Upper lobe of left lung (tissue), 6 donors: Measurements from ENCODE around the gene CITED4. TPM values are rescaled to one million over a fixed set of nuclear protein-coding genes. Genes with fewer than 3 reads are reported as not detected.
A peak's percentile ranks its signal among the peaks of the same experiment; 100 is the strongest.

Experiments
- ATAC-seq, 2 donors: fragments of 200-7000 bp; cut with Tn5 transposase; one replicate each; pipeline ENCODE4 v1.9.1; 2022; ENCODE audit warnings: mild to moderate bottlenecking in 2 of 2, moderate library complexity in 2 of 2; ENCODE audit not compliant: low FRiP score in 2 of 2
- DNase-seq, 2 donors: peaks; one replicate each; pipeline ENCODE4 v3.0.0-alpha.2; 2019 to 2020
- H3K27ac ChIP-seq, 4 donors: fragments of 200-600 bp; sonication (generic); one replicate each; pipeline ENCODE4 v1.5.1; 2016 to 2019
- H3K27me3 ChIP-seq, 4 donors: fragments of 200-600 bp; sonication (generic); one replicate each; pipeline ENCODE4 v1.5.1; 2017 to 2019
- H3K36me3 ChIP-seq, 4 donors: fragments of 200-600 bp; sonication (generic); one replicate each; pipeline ENCODE4 v1.5.1; 2016 to 2019
- H3K4me1 ChIP-seq, 4 donors: fragments of 200-600 bp; sonication (generic); one replicate each; pipeline ENCODE4 v1.5.1; 2018 to 2019
- H3K4me3 ChIP-seq, 4 donors: fragments of 200-600 bp; sonication (generic); one replicate each; pipeline ENCODE4 v1.5.1; 2017 to 2019; ENCODE audit warnings: mild to moderate bottlenecking in 2 of 4, moderate library complexity in 1 of 4
- H3K9me3 ChIP-seq, 4 donors: fragments of 200-600 bp; sonication (generic); one replicate each; pipeline ENCODE4 v1.5.1; 2018 to 2019
- CTCF ChIP-seq, 6 experiments: fragments of 450-650 bp in 4 of 6; fragments of 200-600 bp in 2 of 6; sonication (generic) in 2 of 6; IDR thresholded peaks; one replicate each; pipeline ENCODE4 v1.5.1; 2016 to 2019; ENCODE audit warnings: antibody characterized with exemption in 6 of 6
- EP300 ChIP-seq, 4 donors: sonication (generic); formaldehyde crosslinking; IDR thresholded peaks; one replicate each; pipeline ENCODE4 v1.5.1; 2017; ENCODE audit warnings: antibody characterized with exemption in 4 of 4, control low read depth in 2 of 4
- POLR2A ChIP-seq, 4 donors: fragments of 450-650 bp; IDR thresholded peaks; one replicate each; pipeline ENCODE4 v1.5.1; 2016 to 2017; ENCODE audit warnings: antibody characterized with exemption in 4 of 4, mild to moderate bottlenecking in 2 of 4
- POLR2AphosphoS5 ChIP-seq, 2 donors: sonication (generic); formaldehyde crosslinking; IDR thresholded peaks; one replicate each; pipeline ENCODE4 v1.5.1; 2017; ENCODE audit warnings: antibody characterized with exemption in 2 of 2
- WGBS, 2 donors: methylation state at CpG; one replicate each; pipeline ENCODE4 v1.1.5; 2017 to 2018; 5-methylcytosine and 5-hydroxymethylcytosine counted together
- total RNA-seq, 6 donors: library from RNA; depleted of rRNA in 4 of 6; stranded (reverse); fragments of >200 nt in 4 of 6; gene quantifications; one replicate each; pipeline versions ENCODE4 v1.1.0 to v1.2.1, GENCODE V29; 2016 to 2021
- donor health status: DM: no; HTN: no; CAD: no; lungs with moderate emphysema.
- donor health status: DM: no; HTN: yes; CAD: no; lungs with severe emphysema.

The CITED4 gene
- total RNA-seq, 6 donors from 2014 or later: 8.4 to 36.5 (median 19.8) TPM

- DNase-seq (no peak), ATAC-seq (no peak)
- no peaks in the 10 kb centered on the region for H3K4me1 ChIP-seq
- WGBS, 2 donors: 42 to 52% methylated on average over 6 of the region's 6 CpGs
- TF ChIP-seq POLR2AphosphoS5 (IDR thresholded peaks at IDR 0.05): no peak
- TF ChIP-seq CTCF (IDR thresholded peaks at IDR 0.05): no peak
- no peak for TF ChIP-seq EP300 (IDR thresholded peaks at IDR 0.05)
- TF ChIP-seq POLR2A (IDR thresholded peaks at IDR 0.05): no peak
- no peaks in the 10 kb centered on the region for H3K9me3 ChIP-seq
- H3K36me3 ChIP-seq: no peaks in the 10 kb centered on the region
- H3K27me3 ChIP-seq: no peaks in the 10 kb centered on the region
- no peak overlapping the region for H3K27ac ChIP-seq
- no peak overlapping the region for H3K4me3 ChIP-seq
Measured at GRCh38 chr1:40840526-40841323, 21.4 kb downstream of the CITED4 start.

GRCh38 chr1:40839943-40840335 lies 22.2 kb downstream of the CITED4 start:
- WGBS, 2 donors: 88% methylated on average over 5 of the region's 5 CpGs; no CpG with 5 or more reads in 1 of the 2 donors
- TF ChIP-seq EP300 (IDR thresholded peaks at IDR 0.05): no peak
- H3K27ac ChIP-seq: no peak overlapping the region
- H3K27me3 ChIP-seq: no peaks in the 10 kb centered on the region
- H3K4me1 ChIP-seq: no peaks in the 10 kb centered on the region
- no peak overlapping the region for H3K4me3 ChIP-seq
- DNase-seq: no peak
- ATAC-seq: no peak
- no peaks in the 10 kb centered on the region for H3K9me3 ChIP-seq
- no peaks in the 10 kb centered on the region for H3K36me3 ChIP-seq

GRCh38 chr1:40838980-40839942 lies 22.9 kb downstream of the CITED4 start:
- 85 to 91% methylated on average over 13 to 15 of the region's 15 CpGs for WGBS, 2 donors
- DNase-seq (no peak), ATAC-seq (no peak)
- Histone ChIP-seq H3K9me3 (no peaks in the 10 kb centered on the region), H3K36me3 (no peaks in the 10 kb centered on the region), H3K27ac (no peak overlapping the region), H3K27me3 (no peaks in the 10 kb centered on the region), H3K4me3 (no peak overlapping the region), H3K4me1 (no peaks in the 10 kb centered on the region)
- TF ChIP-seq POLR2AphosphoS5 (IDR thresholded peaks at IDR 0.05): no peak
- TF ChIP-seq CTCF (IDR thresholded peaks at IDR 0.05): no peak
- no peak for TF ChIP-seq POLR2A (IDR thresholded peaks at IDR 0.05)
- no peak for TF ChIP-seq EP300 (IDR thresholded peaks at IDR 0.05)

GRCh38 chr1:40838045-40838979 lies 23.9 kb downstream of the CITED4 start:
- DNase-seq (peak in 1 of 2 donors; percentile 77), ATAC-seq (no peak)
- Histone ChIP-seq H3K27me3 (no peaks in the 10 kb centered on the region), H3K9me3 (no peaks in the 10 kb centered on the region), H3K4me3 (no peak overlapping the region), H3K36me3 (no peaks in the 10 kb centered on the region), H3K27ac (no peak overlapping the region), H3K4me1 (no peaks in the 10 kb centered on the region)
- WGBS, 2 donors: 83 to 86% methylated on average over 45 to 57 of the region's 60 CpGs
- TF ChIP-seq POLR2AphosphoS5 (IDR thresholded peaks at IDR 0.05) (no peak), EP300 (IDR thresholded peaks at IDR 0.05) (no peak), POLR2A (IDR thresholded peaks at IDR 0.05) (no peak), CTCF (IDR thresholded peaks at IDR 0.05) (no peak)
